LNCaP clone FGC (cell line): ENCODE data around the gene TRIM44.

Source experiments
- DNase-seq: peaks from one replicate; pipeline ENCODE4 v3.0.0-alpha.2; 2011; ENCODE audit warnings: low read depth
- H3K4me3 ChIP-seq: 2 replicates; pipeline ENCODE4 v1.5.1; 2011; ENCODE audit warnings: mild to moderate bottlenecking, low read depth, low read length, control low read depth
- CTCF ChIP-seq: IDR thresholded peaks from 2 replicates; pipeline ENCODE4 v1.5.1; 2012; ENCODE audit warnings: mild to moderate bottlenecking; ENCODE audit not compliant: control insufficient read depth, insufficient read depth; ENCODE audit errors: extremely low read depth

Gene TRIM44

DNA sequence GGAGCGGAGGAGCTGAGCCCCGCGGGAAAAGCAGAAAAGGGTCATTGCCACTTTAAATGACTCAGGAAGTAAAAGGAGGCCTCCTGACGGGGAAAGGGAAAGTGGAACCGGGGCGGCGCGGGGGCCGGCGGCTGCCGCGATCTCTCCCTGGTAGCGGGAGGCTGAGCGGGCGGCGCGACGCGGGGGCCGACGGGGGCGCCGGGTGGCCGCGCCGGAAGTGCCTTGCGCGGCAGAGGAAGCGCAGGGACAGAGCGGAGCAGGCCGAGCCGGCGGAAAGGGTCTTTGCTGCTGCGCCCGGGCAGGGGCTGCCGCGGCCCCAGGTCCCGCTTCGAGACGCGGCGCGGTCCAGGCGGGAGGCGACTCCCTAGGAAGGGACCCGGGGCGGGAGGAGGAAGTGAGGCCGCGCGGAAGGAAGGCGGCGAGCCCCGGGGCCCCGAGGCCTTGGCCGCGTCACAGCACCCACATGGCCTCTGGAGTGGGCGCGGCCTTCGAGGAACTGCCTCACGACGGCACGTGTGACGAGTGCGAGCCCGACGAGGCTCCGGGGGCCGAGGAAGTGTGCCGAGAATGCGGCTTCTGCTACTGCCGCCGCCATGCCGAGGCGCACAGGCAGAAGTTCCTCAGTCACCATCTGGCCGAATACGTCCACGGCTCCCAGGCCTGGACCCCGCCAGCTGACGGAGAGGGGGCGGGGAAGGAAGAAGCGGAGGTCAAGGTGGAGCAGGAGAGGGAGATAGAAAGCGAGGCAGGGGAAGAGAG is at the start of gene TRIM44:
Gene TRIM44 (plus strand): TSS at position 127 of the 759 bp plus-strand sequence. CDS start 337 bp downstream, at position 464.
- DNase-seq: no peak
- TF ChIP-seq CTCF: no peak
- peak within 1 kb of the TSS; percentile 73 for H3K4me3 ChIP-seq

GRCh38 chr11:35614939-35615569 is 47.5 kb upstream of the TRIM44 start:
- no peak overlapping the region for H3K4me3 ChIP-seq
- no peak for DNase-seq
- TF ChIP-seq CTCF: no peak

GRCh38 chr11:35615921-35616900 is 46.4 kb upstream of the TRIM44 start:
- TF ChIP-seq CTCF: peak; percentile 71
- DNase-seq: no peak
- H3K4me3 ChIP-seq: no peak overlapping the region

DNA sequence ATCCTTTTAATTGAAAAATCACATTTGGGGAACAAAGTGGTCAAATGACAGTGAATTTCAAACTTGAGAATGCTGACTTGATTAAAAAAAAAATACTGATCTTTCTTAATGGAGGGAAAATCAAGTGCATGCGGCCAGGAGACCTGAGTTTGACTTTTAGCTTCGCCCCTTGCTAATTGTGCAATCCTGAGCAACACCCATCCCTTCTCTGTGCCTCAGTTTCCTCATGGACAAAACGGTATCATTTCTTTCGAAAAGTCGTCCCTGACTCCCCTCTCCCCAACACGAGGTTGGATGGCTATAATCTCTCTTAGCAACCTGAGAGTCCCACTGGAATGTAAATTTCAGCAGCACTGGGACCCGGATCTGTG is 45.3 kb upstream of the TRIM44 start:
- DNase-seq: no peak
- no peak for TF ChIP-seq CTCF
- H3K4me3 ChIP-seq: no peak overlapping the region

GRCh38 chr11:35617687-35618496 is 44.7 kb upstream of the TRIM44 start, which contains the start of gene FJX1:
TSS of gene FJX1 (plus strand) at chr11:35618460. CDS start at chr11:35618637, 177 bp downstream.
- H3K4me3 ChIP-seq: peak within 1 kb of the TSS; percentile 11; the same call in 1 of the 2 replicates
- no peak for DNase-seq
- TF ChIP-seq CTCF: no peak
